ENCODE results near the gene OR52E5. TPM values are rescaled to one million over a fixed set of nuclear protein-coding genes. Genes with fewer than 3 reads are reported as not detected.

OR52E5 gene
- total RNA-seq, 2 experiments from 2014 or later = not detected

DNA sequence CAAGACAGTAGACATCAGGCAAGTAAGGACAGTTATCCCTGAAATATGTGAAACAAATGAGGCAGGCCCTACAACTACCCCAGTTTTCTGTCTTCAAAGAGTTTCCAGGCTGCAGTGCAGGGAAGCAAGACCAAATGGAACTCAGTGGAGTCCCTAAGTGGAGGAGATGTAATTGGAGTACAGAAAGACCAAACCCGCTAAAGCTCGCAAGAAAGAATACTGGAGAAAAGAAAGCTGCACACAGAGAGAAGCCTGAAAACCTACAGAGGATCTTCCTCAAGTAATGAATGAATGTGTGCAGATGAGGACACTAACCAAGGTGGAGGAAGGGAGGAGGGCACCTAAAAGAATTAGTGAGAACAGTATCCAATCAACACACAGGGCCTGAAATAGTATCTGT is 47.7 kb downstream of the OR52E5 start:
- intact Hi-C loops (cut with micrococcal nuclease) = no loop called here
- no peak for DNase-seq
- no peaks in the 10 kb centered on the region for H3K4me1 Mint-ChIP-seq (ENCODE audit: low read depth)
- H3K9me3 Mint-ChIP-seq = no peaks in the 10 kb centered on the region
- H3K27ac Mint-ChIP-seq = no peak overlapping the region
- H3K36me3 Mint-ChIP-seq (ENCODE audit: low read depth) = no peaks in the 10 kb centered on the region
- H3K27me3 Mint-ChIP-seq (ENCODE audit: low read depth) = peaks cover 7% of the 10 kb centered on the region
- no peak overlapping the region for H3K4me3 Mint-ChIP-seq
- CTCF ChIA-PET = no interaction called here

DNA sequence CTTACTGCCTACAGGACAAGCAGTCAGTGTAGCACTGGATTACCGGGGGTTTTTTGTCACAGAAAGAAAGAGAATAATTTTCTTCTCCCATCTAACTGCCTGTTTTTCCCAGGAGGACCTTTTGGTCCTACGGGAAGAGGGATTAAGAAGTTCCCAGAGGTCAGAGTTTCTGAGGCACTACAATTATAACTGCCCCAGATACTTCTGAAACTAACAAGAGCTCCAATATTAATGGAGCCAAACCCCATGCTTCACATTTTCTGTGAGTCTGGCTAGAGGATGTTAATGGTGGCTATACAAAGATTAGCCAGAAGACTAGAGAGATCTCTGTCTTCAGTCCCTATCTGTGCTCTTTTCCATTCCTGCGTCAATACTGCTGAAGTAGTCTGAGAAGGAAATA is 48.9 kb downstream of the OR52E5 start, which contains the start of gene OR56A3:
OR56A3 (plus strand) TSS at position 301 of the 400 bp plus-strand sequence. CDS start 5,096 bp downstream, outside the sequence.
- H3K4me1 Mint-ChIP-seq (ENCODE audit: low read depth) = no peaks in the 10 kb centered on the region
- H3K9me3 Mint-ChIP-seq = no peaks in the 10 kb centered on the region
- no peak within 1 kb of the TSS for H3K27ac Mint-ChIP-seq
- DNase-seq = no peak
- intact Hi-C loops (cut with micrococcal nuclease) = no loop called here
- no peaks in the 10 kb centered on the region for H3K36me3 Mint-ChIP-seq (ENCODE audit: low read depth)
- CTCF ChIA-PET = interaction anchor here (0.5 kb wide), 1 partner anchor 24 kb away, joined by 3 read pairs; no protein-coding TSS in a partner anchor
- no peak within 1 kb of the TSS for H3K4me3 Mint-ChIP-seq
- peaks cover 7% of the 10 kb centered on the region for H3K27me3 Mint-ChIP-seq (ENCODE audit: low read depth)

Other genes starting within 250 kb of the OR52E5 start
- gene TRIM5, start 208.1 kb upstream of the OR52E5 start, total RNA-seq = 10 to 100 TPM; 37.2 to 38.0 TPM
- 100 to 1,000 TPM; 280 to 292 TPM for gene TRIM22, start 203.4 kb upstream of the OR52E5 start, total RNA-seq
- under 1 TPM in 1 of 2 experiments, not detected in 1; 0.20 TPM for gene OR56B1, start 156.8 kb upstream of the OR52E5 start, total RNA-seq
- under 1 TPM; 0.74 to 0.99 TPM for gene OR52N4, start 139.0 kb upstream of the OR52E5 start, total RNA-seq
- gene OR52N5, start 109.9 kb upstream of the OR52E5 start, total RNA-seq = not detected
- gene OR52N1, start 101.9 kb upstream of the OR52E5 start, total RNA-seq = under 1 TPM; 0.07 to 0.15 TPM
- not detected for gene OR52N2, start 84.3 kb upstream of the OR52E5 start, total RNA-seq
- not detected for gene OR52E6, start 51.3 kb upstream of the OR52E5 start, total RNA-seq
- gene OR52E8, start 35.5 kb upstream of the OR52E5 start, total RNA-seq = not detected
- gene OR52E4, start 12.6 kb upstream of the OR52E5 start, total RNA-seq = not detected
- not detected for gene OR56A3, start 49.0 kb downstream of the OR52E5 start, total RNA-seq
- not detected for gene OR56A5, start 75.3 kb downstream of the OR52E5 start, total RNA-seq
- not detected for gene OR52L1, start 93.8 kb downstream of the OR52E5 start, total RNA-seq
- gene OR56A4, start 113.7 kb downstream of the OR52E5 start, total RNA-seq = not detected
- not detected for gene OR56A1, start 137.6 kb downstream of the OR52E5 start, total RNA-seq
- gene OR56B4, start 214.5 kb downstream of the OR52E5 start, total RNA-seq = not detected

All from activated naive CD4-positive, alpha-beta T cell treated with anti-CD3 and anti-CD28 coated beads for 36 hours (primary cell).